ENCODE results near the gene SPTBN4.
A peak's percentile ranks its signal among the peaks of the same experiment; 100 is the strongest.

SPTBN4 gene

DNA sequence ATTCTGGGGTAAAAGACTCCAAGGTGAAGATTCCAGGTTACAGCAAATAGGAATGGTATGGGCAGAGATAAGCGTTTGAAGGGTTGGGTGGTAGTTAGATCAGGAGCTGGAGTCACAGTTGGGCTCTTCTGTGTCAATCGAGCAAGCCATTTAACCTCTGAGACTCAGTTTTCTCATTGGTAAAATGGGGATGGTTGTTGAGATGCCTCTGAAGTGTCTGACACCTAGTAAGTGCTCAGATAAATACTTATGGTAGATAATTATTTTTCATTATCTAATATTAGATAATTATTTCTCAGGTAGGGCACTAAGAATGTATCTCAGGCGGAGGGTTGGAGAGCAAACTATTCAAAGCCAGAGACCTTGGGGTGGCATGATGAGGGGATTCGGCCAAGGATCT lies 142.2 kb downstream of the SPTBN4 start:
- TF ChIP-seq EZH2 (IDR thresholded peaks at IDR 0.05; ENCODE audit: borderline replicate concordance, low read length), result no peak
- TF ChIP-seq, protein P1, sequence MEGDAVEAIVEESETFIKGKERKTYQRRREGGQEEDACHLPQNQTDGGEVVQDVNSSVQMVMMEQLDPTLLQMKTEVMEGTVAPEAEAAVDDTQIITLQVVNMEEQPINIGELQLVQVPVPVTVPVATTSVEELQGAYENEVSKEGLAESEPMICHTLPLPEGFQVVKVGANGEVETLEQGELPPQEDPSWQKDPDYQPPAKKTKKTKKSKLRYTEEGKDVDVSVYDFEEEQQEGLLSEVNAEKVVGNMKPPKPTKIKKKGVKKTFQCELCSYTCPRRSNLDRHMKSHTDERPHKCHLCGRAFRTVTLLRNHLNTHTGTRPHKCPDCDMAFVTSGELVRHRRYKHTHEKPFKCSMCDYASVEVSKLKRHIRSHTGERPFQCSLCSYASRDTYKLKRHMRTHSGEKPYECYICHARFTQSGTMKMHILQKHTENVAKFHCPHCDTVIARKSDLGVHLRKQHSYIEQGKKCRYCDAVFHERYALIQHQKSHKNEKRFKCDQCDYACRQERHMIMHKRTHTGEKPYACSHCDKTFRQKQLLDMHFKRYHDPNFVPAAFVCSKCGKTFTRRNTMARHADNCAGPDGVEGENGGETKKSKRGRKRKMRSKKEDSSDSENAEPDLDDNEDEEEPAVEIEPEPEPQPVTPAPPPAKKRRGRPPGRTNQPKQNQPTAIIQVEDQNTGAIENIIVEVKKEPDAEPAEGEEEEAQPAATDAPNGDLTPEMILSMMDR (IDR thresholded peaks at IDR 0.05; ENCODE audit: low read length), result no peak
- peak overlapping the region; percentile 89 for H3K4me2 ChIP-seq (ENCODE audit: low read length)
- no peaks in the 10 kb centered on the region for H3K79me2 ChIP-seq (ENCODE audit: insufficient read depth, low read length)
- peak overlapping the region; percentile 65 for H3K4me3 ChIP-seq (ENCODE audit: low read depth, low read length, poor library complexity, severe bottlenecking)
- no peaks in the 10 kb centered on the region for H3K9me2 ChIP-seq (ENCODE audit: low read depth, low read length)
- no peak overlapping the region for H2AFZ ChIP-seq (ENCODE audit: low read length)
- H3K9me3 ChIP-seq (ENCODE audit: low read length), result no peaks in the 10 kb centered on the region
- H3K27me3 ChIP-seq (ENCODE audit: insufficient read depth, low read length), result no peaks in the 10 kb centered on the region
- peak overlapping the region; percentile 74 for H3K9ac ChIP-seq (ENCODE audit: low read length)
- no peaks in the 10 kb centered on the region for H3F3A ChIP-seq (ENCODE audit: insufficient read depth, low read length)
- peaks cover 44% of the 10 kb centered on the region for H3K4me1 ChIP-seq (ENCODE audit: insufficient read depth, low read length, severe bottlenecking)
- H3K27ac ChIP-seq (ENCODE audit: low read depth, low read length, poor library complexity, severe bottlenecking), result peak overlapping the region; percentile 89
- H3K36me3 ChIP-seq (ENCODE audit: insufficient read depth, low read length), result no peaks in the 10 kb centered on the region
- no peaks in the 10 kb centered on the region for H4K20me1 ChIP-seq (ENCODE audit: insufficient read depth, low read length)

DNA sequence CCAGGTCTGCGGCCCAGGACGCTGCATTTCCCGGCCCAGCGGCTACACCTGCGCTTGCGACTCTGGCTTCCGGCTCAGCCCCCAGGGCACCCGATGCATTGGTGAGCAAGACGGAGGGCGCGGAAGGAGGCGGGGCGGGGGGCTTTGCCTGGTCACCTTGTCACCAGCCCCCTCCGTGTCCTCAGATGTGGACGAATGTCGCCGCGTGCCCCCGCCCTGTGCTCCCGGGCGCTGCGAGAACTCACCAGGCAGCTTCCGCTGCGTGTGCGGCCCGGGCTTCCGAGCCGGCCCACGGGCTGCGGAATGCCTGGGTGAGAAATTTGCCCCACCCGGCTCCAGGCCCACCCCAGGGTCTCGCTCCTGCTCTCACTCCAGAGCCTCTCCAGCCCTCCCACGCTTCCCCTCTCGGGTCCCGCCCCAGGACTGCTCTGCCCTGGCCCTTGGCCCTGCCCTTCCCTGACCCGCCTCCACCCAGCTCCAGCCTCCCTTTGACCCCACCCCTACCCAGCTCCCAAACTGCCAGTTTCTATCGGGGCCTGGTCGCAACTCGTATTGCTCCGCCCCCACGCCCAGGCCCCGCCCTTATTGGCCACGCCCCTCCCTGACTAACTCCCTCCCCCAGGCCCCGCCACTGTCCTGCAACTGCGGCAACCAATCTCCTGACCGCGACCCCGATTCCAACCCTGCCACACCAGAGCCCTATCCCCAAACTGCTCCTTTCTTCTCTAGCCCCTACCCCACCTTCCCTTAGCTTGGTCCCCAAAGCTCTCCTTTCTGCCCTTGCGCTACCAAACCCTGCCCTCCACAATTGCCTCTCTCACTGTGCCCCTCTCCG lies 143.0 kb downstream of the SPTBN4 start:
- H4K20me1 ChIP-seq (ENCODE audit: insufficient read depth, low read length), result no peaks in the 10 kb centered on the region
- no peak for TF ChIP-seq EZH2 (IDR thresholded peaks at IDR 0.05; ENCODE audit: borderline replicate concordance, low read length)
- TF ChIP-seq, protein P1 (IDR thresholded peaks at IDR 0.05; ENCODE audit: low read length), result no peak
- no peaks in the 10 kb centered on the region for H3F3A ChIP-seq (ENCODE audit: insufficient read depth, low read length)
- H3K27ac ChIP-seq (ENCODE audit: low read depth, low read length, poor library complexity, severe bottlenecking), result peak overlapping the region; percentile 89
- H3K4me3 ChIP-seq (ENCODE audit: low read depth, low read length, poor library complexity, severe bottlenecking), result peak overlapping the region; percentile 65
- peak overlapping the region; percentile 89 for H3K4me2 ChIP-seq (ENCODE audit: low read length)
- no peaks in the 10 kb centered on the region for H3K79me2 ChIP-seq (ENCODE audit: insufficient read depth, low read length)
- H3K36me3 ChIP-seq (ENCODE audit: insufficient read depth, low read length), result no peaks in the 10 kb centered on the region
- H3K9me2 ChIP-seq (ENCODE audit: low read depth, low read length), result no peaks in the 10 kb centered on the region
- no peaks in the 10 kb centered on the region for H3K9me3 ChIP-seq (ENCODE audit: low read length)
- H2AFZ ChIP-seq (ENCODE audit: low read length), result no peak overlapping the region
- H3K4me1 ChIP-seq (ENCODE audit: insufficient read depth, low read length, severe bottlenecking), result peaks cover 46% of the 10 kb centered on the region
- H3K9ac ChIP-seq (ENCODE audit: low read length), result peak overlapping the region; percentile 74
- no peaks in the 10 kb centered on the region for H3K27me3 ChIP-seq (ENCODE audit: insufficient read depth, low read length)

DNA sequence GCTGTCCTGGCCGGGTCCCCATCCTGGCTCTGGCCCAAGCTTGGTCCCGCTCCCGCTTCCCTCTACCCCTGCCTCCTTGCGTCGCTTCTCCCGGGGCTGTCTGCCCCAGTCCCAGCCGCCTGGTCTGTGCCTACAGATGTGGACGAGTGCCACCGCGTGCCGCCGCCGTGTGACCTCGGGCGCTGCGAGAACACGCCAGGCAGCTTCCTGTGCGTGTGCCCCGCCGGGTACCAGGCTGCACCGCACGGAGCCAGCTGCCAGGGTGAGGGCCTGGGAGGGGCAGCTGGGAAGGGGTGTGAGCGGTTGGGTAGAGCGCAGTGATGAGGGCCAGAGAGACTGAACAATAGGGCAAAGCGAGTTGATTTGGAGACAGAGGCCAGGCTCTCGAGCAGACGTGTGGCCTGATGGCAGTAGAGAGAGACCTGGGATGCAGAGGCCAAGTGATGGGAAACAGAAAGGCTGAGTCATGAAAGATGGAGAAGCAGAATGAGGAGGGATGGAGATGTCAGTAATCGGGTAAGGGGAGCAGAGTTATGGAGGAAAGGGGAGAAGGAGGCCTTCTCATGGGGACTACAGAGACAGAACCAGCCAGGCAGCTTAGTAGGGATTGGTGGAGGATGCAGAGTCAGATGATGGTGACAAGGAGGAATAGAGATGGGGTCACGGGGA lies 143.7 kb downstream of the SPTBN4 start:
- Histone ChIP-seq H3K27me3 (ENCODE audit: insufficient read depth, low read length) (no peaks in the 10 kb centered on the region), H3K4me1 (ENCODE audit: insufficient read depth, low read length, severe bottlenecking) (peaks cover 45% of the 10 kb centered on the region), H3K9me3 (ENCODE audit: low read length) (no peaks in the 10 kb centered on the region), H3K36me3 (ENCODE audit: insufficient read depth, low read length) (peaks cover 5% of the 10 kb centered on the region; the same call in 1 of the 2 replicates), H4K20me1 (ENCODE audit: insufficient read depth, low read length) (no peaks in the 10 kb centered on the region), H3K79me2 (ENCODE audit: insufficient read depth, low read length) (no peaks in the 10 kb centered on the region), H3K4me2 (ENCODE audit: low read length) (peak overlapping the region; percentile 89), H2AFZ (ENCODE audit: low read length) (no peak overlapping the region), H3K27ac (ENCODE audit: low read depth, low read length, poor library complexity, severe bottlenecking) (peak overlapping the region; percentile 89), H3K9me2 (ENCODE audit: low read depth, low read length) (no peaks in the 10 kb centered on the region), H3K4me3 (ENCODE audit: low read depth, low read length, poor library complexity, severe bottlenecking) (peak overlapping the region; percentile 65), H3K9ac (ENCODE audit: low read length) (peak overlapping the region; percentile 72), H3F3A (ENCODE audit: insufficient read depth, low read length) (no peaks in the 10 kb centered on the region)
- TF ChIP-seq EZH2 (IDR thresholded peaks at IDR 0.05; ENCODE audit: borderline replicate concordance, low read length), result no peak
- TF ChIP-seq, protein P1 (IDR thresholded peaks at IDR 0.05; ENCODE audit: low read length), result no peak

All from OCI-LY1 (cell line).